ENCODE measurements around the gene PPARA. TPM values are rescaled to one million over a fixed set of nuclear protein-coding genes. Genes with fewer than 3 reads are reported as not detected.

PPARA gene
- total and polyA plus RNA-seq, 2 of the 4 experiments (the other 2 are of a cell fraction), result 3.1 to 7.0 TPM

DNA sequence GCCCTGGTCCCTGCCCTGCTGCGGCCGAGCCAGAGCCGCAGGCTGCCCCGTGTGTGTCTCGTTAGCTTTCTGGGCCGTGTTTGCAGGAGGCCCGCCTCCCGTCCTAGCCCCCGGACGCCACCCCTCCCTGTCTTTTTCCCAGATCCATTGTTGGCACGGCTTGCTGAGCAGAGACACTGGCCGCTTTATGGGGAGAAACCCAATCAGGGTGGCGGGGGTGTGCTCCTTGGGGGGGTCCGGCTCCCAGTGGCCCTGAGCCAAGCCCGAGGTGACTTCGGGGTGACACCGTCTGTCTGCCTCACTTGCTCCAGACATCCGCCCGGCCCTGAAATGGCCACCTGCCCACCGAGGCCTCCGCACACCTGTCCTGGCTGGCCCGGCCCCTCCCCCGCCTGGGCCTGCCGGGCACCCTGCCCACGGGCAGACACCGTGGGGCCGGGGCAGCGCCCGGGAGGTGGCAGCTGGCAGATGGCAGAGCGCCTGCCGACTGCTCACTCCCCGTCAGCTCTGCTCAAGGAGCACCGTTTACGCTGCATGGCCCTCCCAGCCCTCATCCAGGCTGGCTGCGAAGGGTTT is 43.1 kb upstream of the PPARA start:
- Histone ChIP-seq H3K4me2 (ENCODE audit: low read depth, low read length) (no peak overlapping the region), H2BK120ac (ENCODE audit: low read depth, low read length) (no peak overlapping the region), H3K27ac (ENCODE audit: insufficient read depth, low read length) (no peak overlapping the region), H3K14ac (replicated peaks; ENCODE audit: low read depth, low read length) (no peak overlapping the region), H3K4me3 (ENCODE audit: insufficient read depth, low read depth, low read length) (no peak overlapping the region), H3K56ac (ENCODE audit: extremely low read depth, insufficient read depth, low read length) (no peak overlapping the region), H2BK5ac (ENCODE audit: low read depth, low read length, poor library complexity, severe bottlenecking) (no peak overlapping the region), H4K91ac (ENCODE audit: insufficient read depth, low read depth, low read length) (no peak overlapping the region), H3K23ac (ENCODE audit: low read depth, low read length) (no peak overlapping the region), H2BK15ac (ENCODE audit: low read depth, low read length) (no peak overlapping the region), H4K8ac (ENCODE audit: low read depth in 2 of 2, low read length in 2 of 2) (no peak overlapping the region), H2AK9ac (replicated peaks; ENCODE audit: low read depth, low read length, poor library complexity) (peak overlapping the region; percentile 50), H3K4me1 (ENCODE audit: control insufficient read depth, insufficient read depth, low read length) (peaks cover 40% of the 10 kb centered on the region), H3K9me3 (ENCODE audit: control insufficient read depth, insufficient read depth, low read length) (no peaks in the 10 kb centered on the region), H2AFZ (replicated peaks; ENCODE audit: low read length, poor library complexity) (no peak overlapping the region), H3K18ac (ENCODE audit: low read depth, low read length) (no peak overlapping the region), H3K79me1 (ENCODE audit: low read depth in 1 of 2, low read length in 2 of 2) (peaks cover 22 to 75% of the 10 kb centered on the region in 2 experiments), H3K9me1 (ENCODE audit: insufficient read depth, low read length) (peaks cover 5% of the 10 kb centered on the region; the same call in 1 of the 2 replicates), H3K9ac (ENCODE audit: low read depth, low read length) (no peak overlapping the region), H4K20me1 (ENCODE audit: insufficient read depth, low read length) (peaks cover 55% of the 10 kb centered on the region), H3K4ac (ENCODE audit: low read depth, low read length) (no peak overlapping the region), H3K36me3 (ENCODE audit: control insufficient read depth, insufficient read depth, low read length) (peaks cover 69% of the 10 kb centered on the region), H2BK20ac (ENCODE audit: low read depth, low read length) (no peak overlapping the region), H4K5ac (ENCODE audit: low read depth, low read length) (no peak overlapping the region), H2AK5ac (ENCODE audit: low read depth, low read length) (no peak overlapping the region), H3K27me3 (ENCODE audit: control insufficient read depth, insufficient read depth, low read length) (no peaks in the 10 kb centered on the region)
- ChIA-PET POLR2A (ENCODE audit: unreplicated experiment) (no interaction called here), CTCF (no interaction called here)
- BruUV-seq (replicated peaks), result no TSS peak
- intact Hi-C loops (cut with micrococcal nuclease) (no loop called here), in situ Hi-C loops (cut with MboI; ENCODE audit: low sequenced_read_pairs) (no loop called here), dilution Hi-C loops (cut with HindIII; ENCODE audit: low sequenced_read_pairs, unreplicated experiment) (no loop called here)
- DNase-seq (no peak), ATAC-seq (ENCODE audit: low read depth) (no peak)
- 75% methylated on average over 20 of the region's 35 CpGs; no CpG with 5 or more reads in 1 of the 2 experiments for WGBS, 2 experiments (ENCODE audit: extremely low coverage in 2 of 2, insufficient read length in 1 of 2)
- TF ChIP-seq, protein P1, sequence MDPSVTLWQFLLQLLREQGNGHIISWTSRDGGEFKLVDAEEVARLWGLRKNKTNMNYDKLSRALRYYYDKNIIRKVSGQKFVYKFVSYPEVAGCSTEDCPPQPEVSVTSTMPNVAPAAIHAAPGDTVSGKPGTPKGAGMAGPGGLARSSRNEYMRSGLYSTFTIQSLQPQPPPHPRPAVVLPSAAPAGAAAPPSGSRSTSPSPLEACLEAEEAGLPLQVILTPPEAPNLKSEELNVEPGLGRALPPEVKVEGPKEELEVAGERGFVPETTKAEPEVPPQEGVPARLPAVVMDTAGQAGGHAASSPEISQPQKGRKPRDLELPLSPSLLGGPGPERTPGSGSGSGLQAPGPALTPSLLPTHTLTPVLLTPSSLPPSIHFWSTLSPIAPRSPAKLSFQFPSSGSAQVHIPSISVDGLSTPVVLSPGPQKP (IDR thresholded peaks at IDR 0.05; ENCODE audit: borderline replicate concordance, low read depth, low read length), result no peak
- no peak for TF ChIP-seq RFX5 (IDR thresholded peaks at IDR 0.05; ENCODE audit: low read depth, low read length)

Data from IMR-90 (cell line).